OCI-LY7 (cell line): Measurements from ENCODE around the gene TMEM244. TPM values are rescaled to one million over a fixed set of nuclear protein-coding genes. Genes with fewer than 3 reads are reported as not detected.

Source experiments
- Bru-seq: library from RNA; stranded (reverse); fragments of 400-500 nt; gene quantifications from one replicate; lab custom pipeline; 2021; lab: Mats Ljungman, UMichigan
- BruChase-seq, 2 experiments: library from RNA; stranded (reverse); fragments of 400-500 nt; gene quantifications; one replicate each; lab custom pipeline; 2021; lab: Mats Ljungman, UMichigan
- BruUV-seq: library from RNA; stranded (reverse); fragments of 400-500 nt; replicated peaks from 2 replicates; lab custom pipeline; 2021; lab: Mats Ljungman, UMichigan
- CTCF ChIA-PET: fragments of 300-600 bp; sonication (Branson Sonifier 250); formaldehyde crosslinking; loops from one replicate; lab custom pipeline; 2022; ENCODE audit warnings: antibody characterized with exemption; ENCODE audit not compliant: unreplicated experiment; lab: Charles Lee
- POLR2A ChIA-PET: fragments of 300-600 bp; sonication (Branson Sonifier 250); formaldehyde crosslinking; loops from one replicate; lab custom pipeline; 2022; ENCODE audit warnings: antibody characterized with exemption; lab: Charles Lee
- DNase-seq: peaks from one replicate; pipeline ENCODE4 v3.0.0-alpha.2; 2015; ENCODE audit warnings: low spot score
- H2AFZ ChIP-seq: fragments of 200-600 bp; sonication (generic), shearing (Covaris generic); 2 replicates; pipeline ENCODE4 v1.6.1; 2014; ENCODE audit warnings: mild to moderate bottlenecking, antibody characterized with exemption, low read length, moderate library complexity
- H3K27ac ChIP-seq: fragments of 200-600 bp; sonication (generic); 2 replicates; pipeline ENCODE4 v1.5.1; 2014; ENCODE audit warnings: mixed run types, low read depth, mild to moderate bottlenecking, moderate library complexity, low read length, inconsistent platforms; ENCODE audit not compliant: poor library complexity, severe bottlenecking
- H3K36me3 ChIP-seq: fragments of 200-600 bp; sonication (generic); 2 replicates; pipeline ENCODE4 v1.6.1; 2014; ENCODE audit warnings: mild to moderate bottlenecking, antibody characterized with exemption, low read length, moderate library complexity, mixed read lengths; ENCODE audit not compliant: insufficient read depth
- H3K4me1 ChIP-seq: fragments of 200-600 bp; sonication (generic); 2 replicates; pipeline ENCODE4 v1.5.1; 2014; ENCODE audit warnings: mild to moderate bottlenecking, low read length; ENCODE audit not compliant: insufficient read depth, poor library complexity, severe bottlenecking
- H3K4me2 ChIP-seq: fragments of 200-600 bp; sonication (generic); 2 replicates; pipeline ENCODE4 v1.6.1; 2014; ENCODE audit warnings: mild to moderate bottlenecking, low read length
- H3K4me3 ChIP-seq: fragments of 200-600 bp; sonication (generic); 2 replicates; pipeline ENCODE4 v1.5.1; 2014; ENCODE audit warnings: mild to moderate bottlenecking, low read depth, low read length; ENCODE audit not compliant: poor library complexity, severe bottlenecking
- H3K79me2 ChIP-seq: fragments of 200-600 bp; sonication (generic); 2 replicates; pipeline ENCODE4 v1.6.1; 2016; ENCODE audit warnings: low read depth, mild to moderate bottlenecking, low read length, moderate library complexity, mixed read lengths; ENCODE audit not compliant: insufficient read depth
- H3K9me2 ChIP-seq: fragments of 200-600 bp; sonication (generic); 2 replicates; pipeline ENCODE4 v1.6.1; 2016; ENCODE audit warnings: mild to moderate bottlenecking, low read length, mixed read lengths; ENCODE audit not compliant: insufficient read depth
- H3K9me3 ChIP-seq: fragments of 200-600 bp; sonication (generic); 2 replicates; pipeline ENCODE4 v1.6.1; 2014; ENCODE audit warnings: mild to moderate bottlenecking, mixed run types, low read length, mixed read lengths
- H4K20me1 ChIP-seq: fragments of 200-600 bp; sonication (generic); 2 replicates; pipeline ENCODE4 v1.6.1; 2014; ENCODE audit warnings: mild to moderate bottlenecking, antibody characterized with exemption, low read length, moderate library complexity, mixed read lengths; ENCODE audit not compliant: insufficient read depth
- EZH2phosphoT487 ChIP-seq: fragments of 200-600 bp; sonication (generic); IDR thresholded peaks from 2 replicates; pipeline ENCODE4 v1.6.1; 2018; ENCODE audit warnings: low read depth, borderline replicate concordance, mild to moderate bottlenecking, mixed run types, antibody characterized with exemption, low read length, moderate library complexity, mixed read lengths
- intact Hi-C: fragments of 100-400 bp; cut with micrococcal nuclease; formaldehyde crosslinking; loops from one replicate; pipeline ENCODE4 v1.10.0; 2022; ENCODE audit not compliant: unreplicated experiment
- long read RNA-seq: library from polyadenylated mRNA; stranded (forward); transcript quantifications from one replicate; pipeline ENCODE4 v2.0.0, GENCODE V29; 2022
- total RNA-seq, 2 experiments: library from RNA; depleted of rRNA in 1 of 2; stranded (reverse); fragments of >200 nt in 1 of 2; shearing (Covaris generic) in 1 of 2; gene quantifications; 2 replicates each; pipeline ENCODE4 v1.2.3, GENCODE V29; 2014 to 2022
- TF ChIP-seq, protein P1 (sequence below): fragments of 200-600 bp; sonication (generic); conservative IDR thresholded peaks from 2 replicates; pipeline ENCODE4 v1.5.1; 2014; ENCODE audit warnings: mild to moderate bottlenecking, antibody characterized with exemption, low read length, moderate library complexity, mixed read lengths

Gene TMEM244, protein sequence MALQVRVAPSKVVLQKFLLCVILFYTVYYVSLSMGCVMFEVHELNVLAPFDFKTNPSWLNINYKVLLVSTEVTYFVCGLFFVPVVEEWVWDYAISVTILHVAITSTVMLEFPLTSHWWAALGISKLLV
- total RNA-seq (2014; rRNA removed; shearing (Covaris generic)) (not detected in 2 replicates), total RNA-seq (2022) (not detected in 2 replicates), Bru-seq, nascent RNA (not detected), BruChase-seq, experiment 1, labeled RNA remaining after a 6-hour chase (not detected), BruChase-seq, experiment 2, labeled RNA remaining after a 2-hour chase (percentile 4 among the genes with signal in this experiment)
- long read RNA-seq: 0 reads

DNA sequence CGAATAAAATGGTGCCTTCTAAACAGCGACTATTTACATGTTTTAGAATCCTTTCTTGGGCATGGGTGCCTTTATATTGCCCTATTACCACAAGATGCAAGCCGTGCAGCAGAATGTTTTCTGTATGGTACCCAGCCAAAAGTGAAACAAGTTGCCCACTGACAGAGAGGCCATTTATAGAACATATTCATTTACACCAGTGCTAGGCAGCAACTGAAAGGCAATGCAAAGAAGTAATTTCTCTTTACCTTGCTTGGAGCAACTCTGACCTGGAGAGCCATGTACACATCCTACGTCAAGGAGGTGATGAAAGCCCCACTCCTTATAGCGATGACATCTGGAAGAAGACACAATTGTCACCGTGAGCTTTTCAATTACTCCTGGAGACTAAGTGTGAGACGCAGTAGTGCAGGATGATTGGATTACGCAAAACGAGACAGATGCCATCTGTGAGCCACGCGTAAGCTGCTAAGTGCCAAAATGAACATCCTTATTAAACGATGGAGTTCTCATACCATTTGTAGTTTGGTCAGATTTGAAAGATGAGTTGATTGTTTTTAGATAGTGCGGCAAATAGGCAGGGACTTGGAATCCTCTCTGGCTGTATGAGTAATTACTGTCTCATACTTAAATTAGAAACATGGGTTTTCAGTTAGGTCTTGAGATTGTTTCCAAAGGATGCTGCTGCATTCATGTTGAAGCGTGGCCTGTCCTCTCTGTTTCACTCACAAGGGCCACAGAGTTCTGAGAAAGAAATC, at the start of gene TMEM244:
Gene TMEM244, minus strand, starts transcription at position 408 of the 758 bp plus-strand sequence. Its CDS starts 127 bp downstream, at position 281.
- DNase-seq: no peak
- H3K4me1 ChIP-seq: no peaks in the 10 kb centered on the region
- H3K9me2 ChIP-seq: peaks cover 3% of the 10 kb centered on the region; the same call in 1 of the 2 replicates
- ChIA-PET POLR2A (interaction anchor here (0.6 to 0.7 kb wide), 2 partner anchors 294 to 454 kb away, joined by 3 to 4 read pairs; no protein-coding TSS in a partner anchor), CTCF (interaction anchor here (0.5 kb wide), 1 partner anchor 37 kb away, joined by 3 read pairs; no protein-coding TSS in a partner anchor)
- H3K4me2 ChIP-seq: no peak within 1 kb of the TSS
- intact Hi-C loops: no loop called here
- H3K36me3 ChIP-seq: no peaks in the 10 kb centered on the region
- H2AFZ ChIP-seq: no peak within 1 kb of the TSS
- H3K4me3 ChIP-seq: no peak within 1 kb of the TSS
- no peak within 1 kb of the TSS for H3K27ac ChIP-seq
- BruUV-seq: no TSS peak
- no peaks in the 10 kb centered on the region for H3K9me3 ChIP-seq
- no peaks in the 10 kb centered on the region for H4K20me1 ChIP-seq
- no peaks in the 10 kb centered on the region for H3K79me2 ChIP-seq
- TF ChIP-seq EZH2phosphoT487: no peak
- TF ChIP-seq, protein P1, sequence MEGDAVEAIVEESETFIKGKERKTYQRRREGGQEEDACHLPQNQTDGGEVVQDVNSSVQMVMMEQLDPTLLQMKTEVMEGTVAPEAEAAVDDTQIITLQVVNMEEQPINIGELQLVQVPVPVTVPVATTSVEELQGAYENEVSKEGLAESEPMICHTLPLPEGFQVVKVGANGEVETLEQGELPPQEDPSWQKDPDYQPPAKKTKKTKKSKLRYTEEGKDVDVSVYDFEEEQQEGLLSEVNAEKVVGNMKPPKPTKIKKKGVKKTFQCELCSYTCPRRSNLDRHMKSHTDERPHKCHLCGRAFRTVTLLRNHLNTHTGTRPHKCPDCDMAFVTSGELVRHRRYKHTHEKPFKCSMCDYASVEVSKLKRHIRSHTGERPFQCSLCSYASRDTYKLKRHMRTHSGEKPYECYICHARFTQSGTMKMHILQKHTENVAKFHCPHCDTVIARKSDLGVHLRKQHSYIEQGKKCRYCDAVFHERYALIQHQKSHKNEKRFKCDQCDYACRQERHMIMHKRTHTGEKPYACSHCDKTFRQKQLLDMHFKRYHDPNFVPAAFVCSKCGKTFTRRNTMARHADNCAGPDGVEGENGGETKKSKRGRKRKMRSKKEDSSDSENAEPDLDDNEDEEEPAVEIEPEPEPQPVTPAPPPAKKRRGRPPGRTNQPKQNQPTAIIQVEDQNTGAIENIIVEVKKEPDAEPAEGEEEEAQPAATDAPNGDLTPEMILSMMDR: no peak

DNA sequence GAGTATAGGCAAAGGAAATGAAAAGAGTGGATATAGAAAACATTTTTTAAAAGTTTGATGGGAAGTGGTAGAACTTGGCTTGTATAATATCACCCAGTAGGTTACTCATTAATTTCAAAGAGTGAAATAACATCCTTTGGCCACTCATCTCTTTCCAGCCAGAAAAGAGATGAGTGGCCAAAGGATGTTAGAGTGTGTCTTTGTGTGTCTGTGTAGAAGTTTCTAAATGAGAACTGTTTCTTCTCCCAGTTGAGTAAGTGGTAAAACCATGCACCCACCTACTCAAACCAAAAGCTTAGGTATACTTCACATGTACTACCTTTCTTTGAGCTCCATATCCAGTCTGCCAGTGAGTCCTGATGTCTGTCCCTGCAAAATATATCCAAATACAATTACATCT, 47.7 kb upstream of the TMEM244 start:
- POLR2A ChIA-PET: interaction anchor here (0.6 kb wide), 1 partner anchor 74 kb away, joined by 3 read pairs; no protein-coding TSS in a partner anchor
- no TSS peak for BruUV-seq
- CTCF ChIA-PET: no interaction called here
- no peak overlapping the region for H2AFZ ChIP-seq
- H3K79me2 ChIP-seq: no peaks in the 10 kb centered on the region
- H4K20me1 ChIP-seq: no peaks in the 10 kb centered on the region
- H3K27ac ChIP-seq: no peak overlapping the region
- no peaks in the 10 kb centered on the region for H3K9me2 ChIP-seq
- H3K4me1 ChIP-seq: no peaks in the 10 kb centered on the region
- H3K36me3 ChIP-seq: no peaks in the 10 kb centered on the region
- no peaks in the 10 kb centered on the region for H3K9me3 ChIP-seq
- intact Hi-C loops: no loop called here
- H3K4me2 ChIP-seq: no peak overlapping the region
- TF ChIP-seq EZH2phosphoT487: no peak
- TF ChIP-seq, protein P1: no peak
- no peak overlapping the region for H3K4me3 ChIP-seq
- no peak for DNase-seq
